Measurements from ENCODE around the gene CLCF1. TPM values are rescaled to one million over a fixed set of nuclear protein-coding genes. Genes with fewer than 3 reads are reported as not detected.

Gene CLCF1
- total RNA-seq, 4 donors from 2014 or later: 1.1 to 4.1 (median 3.8) TPM

- TF ChIP-seq CTCF (IDR thresholded peaks at IDR 0.05; ENCODE audit: low read depth): no peak
Observed at GRCh38 chr11:67369275-67369674, 4.1 kb downstream of the CLCF1 start.

GRCh38 chr11:67368621-67369020 lies 4.8 kb downstream of the CLCF1 start:
- no peak for TF ChIP-seq CTCF (IDR thresholded peaks at IDR 0.05; ENCODE audit: low read depth)

GRCh38 chr11:67367761-67368227 lies 5.6 kb downstream of the CLCF1 start:
- TF ChIP-seq CTCF (IDR thresholded peaks at IDR 0.05; ENCODE audit: low read depth): no peak

- TF ChIP-seq CTCF (IDR thresholded peaks at IDR 0.05; ENCODE audit: low read depth): no peak
Observed at GRCh38 chr11:67366961-67367760, 6.2 kb downstream of the CLCF1 start.

GRCh38 chr11:67366546-67366945 lies 6.9 kb downstream of the CLCF1 start:
- TF ChIP-seq CTCF (IDR thresholded peaks at IDR 0.05; ENCODE audit: low read depth): no peak

- TF ChIP-seq CTCF (IDR thresholded peaks at IDR 0.05; ENCODE audit: low read depth): no peak
Observed at GRCh38 chr11:67365736-67366444, 7.5 kb downstream of the CLCF1 start.
